ENCODE results near the gene BOD1L2. TPM values are rescaled to one million over a fixed set of nuclear protein-coding genes. Genes with fewer than 3 reads are reported as not detected.

BOD1L2 gene
- total RNA-seq, 1 donor from 2014 or later, result not detected

- Mint-ChIP-seq H3K36me3 (ENCODE audit: low read depth) (no peaks in the 10 kb centered on the region), H3K27ac (no peak overlapping the region), H3K4me3 (no peak overlapping the region), H3K4me1 (peaks cover 14% of the 10 kb centered on the region), H3K9me3 (no peaks in the 10 kb centered on the region), H3K27me3 (peaks cover 42% of the 10 kb centered on the region)
- CTCF ChIA-PET, result no interaction called here
- intact Hi-C loops (cut with micrococcal nuclease), result no loop called here
- POLR2A ChIA-PET, result no interaction called here
- no peak for DNase-seq
- no peak for TF ChIP-seq CTCF (IDR thresholded peaks at IDR 0.05)
- no peak for ATAC-seq (ENCODE audit: low read depth)
These were observed 3.2 kb downstream of the BOD1L2 start for GRCh38 chr18:57150081-57150480.

GRCh38 chr18:57150828-57151227 lies 3.9 kb downstream of the BOD1L2 start:
- intact Hi-C loops (cut with micrococcal nuclease), result no loop called here
- ChIA-PET POLR2A (no interaction called here), CTCF (no interaction called here)
- no peak for DNase-seq
- no peak for ATAC-seq (ENCODE audit: low read depth)
- Mint-ChIP-seq H3K4me1 (peaks cover 14% of the 10 kb centered on the region), H3K27ac (no peak overlapping the region), H3K36me3 (ENCODE audit: low read depth) (no peaks in the 10 kb centered on the region), H3K4me3 (no peak overlapping the region), H3K27me3 (peaks cover 50% of the 10 kb centered on the region), H3K9me3 (no peaks in the 10 kb centered on the region)
- no peak for TF ChIP-seq CTCF (IDR thresholded peaks at IDR 0.05)

- no peak for TF ChIP-seq CTCF (IDR thresholded peaks at IDR 0.05)
- DNase-seq (no peak), ATAC-seq (ENCODE audit: low read depth) (no peak)
- Mint-ChIP-seq H3K27ac (no peak overlapping the region), H3K9me3 (no peaks in the 10 kb centered on the region), H3K27me3 (peaks cover 52% of the 10 kb centered on the region), H3K4me1 (peaks cover 13% of the 10 kb centered on the region), H3K4me3 (no peak overlapping the region), H3K36me3 (ENCODE audit: low read depth) (no peaks in the 10 kb centered on the region)
- intact Hi-C loops (cut with micrococcal nuclease), result no loop called here
- CTCF ChIA-PET, result no interaction called here
- POLR2A ChIA-PET, result no interaction called here
These were observed 7.4 kb downstream of the BOD1L2 start for GRCh38 chr18:57154191-57154830.

GRCh38 chr18:57164401-57164800 lies 17.5 kb downstream of the BOD1L2 start:
- TF ChIP-seq CTCF (IDR thresholded peaks at IDR 0.05), result no peak
- Mint-ChIP-seq H3K27ac (no peak overlapping the region), H3K4me3 (no peak overlapping the region), H3K27me3 (peaks cover 18% of the 10 kb centered on the region), H3K9me3 (peaks cover 7% of the 10 kb centered on the region), H3K4me1 (no peaks in the 10 kb centered on the region), H3K36me3 (ENCODE audit: low read depth) (no peaks in the 10 kb centered on the region)
- POLR2A ChIA-PET, result no interaction called here
- CTCF ChIA-PET, result no interaction called here
- DNase-seq (no peak), ATAC-seq (ENCODE audit: low read depth) (no peak)
- intact Hi-C loops (cut with micrococcal nuclease), result no loop called here

GRCh38 chr18:57167617-57168308 lies 20.9 kb downstream of the BOD1L2 start:
- CTCF ChIA-PET, result no interaction called here
- H3K27me3 Mint-ChIP-seq, result peaks cover 22% of the 10 kb centered on the region
- H3K9me3 Mint-ChIP-seq, result peaks cover 4% of the 10 kb centered on the region
- POLR2A ChIA-PET, result no interaction called here
- DNase-seq, result no peak
- H3K27ac Mint-ChIP-seq, result no peak overlapping the region
- no peaks in the 10 kb centered on the region for H3K4me1 Mint-ChIP-seq
- TF ChIP-seq CTCF (IDR thresholded peaks at IDR 0.05), result no peak
- no peak for ATAC-seq (ENCODE audit: low read depth)
- intact Hi-C loops (cut with micrococcal nuclease), result no loop called here
- H3K36me3 Mint-ChIP-seq (ENCODE audit: low read depth), result no peaks in the 10 kb centered on the region
- no peak overlapping the region for H3K4me3 Mint-ChIP-seq

Data from activated B cell treated with CpG ODN at 0.5 μM for 24 hours (primary cell).